WERI-Rb-1 (cell line): Measurements from ENCODE around the gene ZNF407.

Source experiments
- DNase-seq: peaks from one replicate; pipeline ENCODE4 v3.0.0-alpha.2; 2020
- H3K27ac ChIP-seq: fragments of 250-450 bp; sonication (Bioruptor Pico); 2 replicates; pipeline ENCODE4 v1.5.1; 2020; ENCODE audit warnings: mild to moderate bottlenecking, moderate library complexity
- H3K27me3 ChIP-seq: fragments of 250-450 bp; sonication (Bioruptor Pico); 2 replicates; pipeline ENCODE4 v1.5.1; 2021; ENCODE audit warnings: mild to moderate bottlenecking, low read depth, moderate library complexity; ENCODE audit not compliant: insufficient read depth, severe bottlenecking
- H3K36me3 ChIP-seq: fragments of 250-450 bp; sonication (Bioruptor Pico); 2 replicates; pipeline ENCODE4 v1.5.1; 2020; ENCODE audit warnings: mild to moderate bottlenecking, moderate library complexity
- H3K4me3 ChIP-seq: 2 replicates; pipeline ENCODE4 v1.5.1; 2011; ENCODE audit warnings: low read depth, mild to moderate bottlenecking, control low read depth, low read length
- H3K9me3 ChIP-seq: fragments of 250-450 bp; sonication (Bioruptor Pico); 2 replicates; pipeline ENCODE4 v1.5.1; 2021; ENCODE audit warnings: mild to moderate bottlenecking, moderate library complexity; ENCODE audit not compliant: severe bottlenecking
- CTCF ChIP-seq: IDR thresholded peaks from 2 replicates; pipeline ENCODE4 v1.5.1; 2011; ENCODE audit warnings: low read depth, mild to moderate bottlenecking, control low read depth, inconsistent platforms, low read length

ZNF407 gene

GRCh38 chr18:74933930-74934329, 336.3 kb downstream of the ZNF407 start:
- Histone ChIP-seq H3K27me3 (no peaks in the 10 kb centered on the region), H3K4me3 (no peak overlapping the region), H3K27ac (no peak overlapping the region), H3K9me3 (no peaks in the 10 kb centered on the region), H3K36me3 (no peaks in the 10 kb centered on the region)
- no peak for TF ChIP-seq CTCF
- no peak for DNase-seq

GRCh38 chr18:74935434-74935833, 337.8 kb downstream of the ZNF407 start:
- no peak for DNase-seq
- no peaks in the 10 kb centered on the region for H3K36me3 ChIP-seq

GRCh38 chr18:74936343-74936742, 338.7 kb downstream of the ZNF407 start:
- H3K36me3 ChIP-seq = no peaks in the 10 kb centered on the region
- no peak for TF ChIP-seq CTCF

More at GRCh38 chr18:74935434-74935833, 337.8 kb downstream of the ZNF407 start:
- Histone ChIP-seq H3K27ac (no peak overlapping the region), H3K9me3 (no peaks in the 10 kb centered on the region), H3K4me3 (no peak overlapping the region), H3K27me3 (no peaks in the 10 kb centered on the region)
- no peak for TF ChIP-seq CTCF

GRCh38 chr18:74937291-74937690, 339.6 kb downstream of the ZNF407 start:
- DNase-seq = no peak
- no peak overlapping the region for H3K27ac ChIP-seq

More at GRCh38 chr18:74936343-74936742, 338.7 kb downstream of the ZNF407 start:
- Histone ChIP-seq H3K9me3 (no peaks in the 10 kb centered on the region), H3K27me3 (no peaks in the 10 kb centered on the region), H3K4me3 (no peak overlapping the region), H3K27ac (no peak overlapping the region)
- DNase-seq = no peak

GRCh38 chr18:74940856-74941255, 343.2 kb downstream of the ZNF407 start:
- H3K27me3 ChIP-seq = no peaks in the 10 kb centered on the region
- no peak overlapping the region for H3K4me3 ChIP-seq
- H3K36me3 ChIP-seq = no peaks in the 10 kb centered on the region
- no peak for DNase-seq
- H3K9me3 ChIP-seq = no peaks in the 10 kb centered on the region
- TF ChIP-seq CTCF = no peak
- H3K27ac ChIP-seq = no peak overlapping the region

More at GRCh38 chr18:74937291-74937690, 339.6 kb downstream of the ZNF407 start:
- Histone ChIP-seq H3K36me3 (no peaks in the 10 kb centered on the region), H3K9me3 (no peaks in the 10 kb centered on the region), H3K4me3 (no peak overlapping the region), H3K27me3 (no peaks in the 10 kb centered on the region)
- TF ChIP-seq CTCF = no peak

GRCh38 chr18:74942319-74942910, 344.7 kb downstream of the ZNF407 start:
- TF ChIP-seq CTCF = no peak
- Histone ChIP-seq H3K27ac (no peak overlapping the region), H3K9me3 (no peaks in the 10 kb centered on the region), H3K27me3 (no peaks in the 10 kb centered on the region), H3K36me3 (no peaks in the 10 kb centered on the region), H3K4me3 (no peak overlapping the region)
- DNase-seq = no peak
